ENCODE measurements around the gene NUDT22.

NUDT22 gene

GRCh38 chr11:64275031-64275800 lies 49.1 kb downstream of the NUDT22 start:
- no peak for DNase-seq (ENCODE audit: low read depth)

GRCh38 chr11:64275841-64276240 lies 49.8 kb downstream of the NUDT22 start:
- no peak for DNase-seq (ENCODE audit: low read depth)

- no peak for DNase-seq (ENCODE audit: low read depth)
These were observed 50.8 kb downstream of the NUDT22 start for GRCh38 chr11:64276653-64277431.

- DNase-seq (ENCODE audit: low read depth): no peak
These were observed 52.6 kb downstream of the NUDT22 start for GRCh38 chr11:64278576-64279190.

Measured in GM04503 (cell line).